HG02852 (cell line): ENCODE measurements around the gene CPSF2.

Experiments
- ATAC-seq: cut with Tn5 transposase; IDR thresholded peaks from one replicate; pipeline ENCODE4 v1.9.1; 2021; ENCODE audit warnings: mild to moderate bottlenecking, moderate library complexity; ENCODE audit not compliant: unreplicated experiment

CPSF2 gene

GRCh38 chr14:92121670-92122350 lies at the start of gene CPSF2, which contains the start of gene NDUFB1:
TSS of gene CPSF2 (plus strand) at chr14:92121969. CDS start at chr14:92130985, 9,016 bp downstream.
TSS of gene NDUFB1 (minus strand) at chr14:92121706. CDS start at chr14:92117637, 4,069 bp downstream.
- peak; percentile 89 for ATAC-seq

- ATAC-seq: no peak
Observed at GRCh38 chr14:92074555-92074954, 47.2 kb upstream of the CPSF2 start.

DNA sequence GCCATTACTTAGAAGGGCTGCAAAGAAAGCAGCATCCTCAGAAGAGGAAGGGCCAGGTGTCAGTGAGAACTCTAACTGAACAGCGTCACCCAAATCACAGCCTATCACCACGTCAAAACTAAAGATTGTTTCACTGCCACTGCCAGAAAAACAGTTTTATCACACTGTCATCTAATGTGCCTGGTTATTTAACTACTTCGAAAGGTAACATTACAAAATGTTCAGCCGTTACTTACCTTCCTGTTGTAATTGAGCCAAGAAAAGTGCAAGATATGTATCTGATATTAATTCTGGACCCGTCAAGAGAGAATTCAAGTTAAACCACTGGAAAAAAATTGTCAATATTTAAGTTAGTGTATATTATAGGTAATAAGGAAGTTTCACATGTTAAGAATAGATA lies 33.3 kb upstream of the CPSF2 start:
- ATAC-seq: no peak

- ATAC-seq: no peak
Observed at GRCh38 chr14:92093320-92093719, 28.4 kb upstream of the CPSF2 start.

- no peak for ATAC-seq
Observed at GRCh38 chr14:92099802-92100201, 22.0 kb upstream of the CPSF2 start.

- no peak for ATAC-seq
Observed at GRCh38 chr14:92103363-92103989, 18.3 kb upstream of the CPSF2 start.

- no peak for ATAC-seq
Observed at GRCh38 chr14:92105073-92105892, 16.5 kb upstream of the CPSF2 start.

DNA sequence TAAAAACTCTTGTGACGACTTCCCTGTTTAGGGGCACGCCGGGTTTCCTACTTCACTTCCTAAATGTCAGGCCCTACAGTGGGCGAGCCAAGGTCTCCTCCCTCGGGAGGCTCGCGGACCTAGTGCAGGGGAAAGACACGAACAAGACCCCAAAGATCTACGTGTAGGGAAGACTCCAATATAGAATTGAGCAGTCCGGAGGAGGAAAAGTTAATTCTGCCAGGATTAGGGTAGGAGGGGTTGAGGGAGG lies 16.0 kb upstream of the CPSF2 start:
- peak; percentile 13 for ATAC-seq

- ATAC-seq: peak; percentile 82
Observed at GRCh38 chr14:92106143-92106926, 15.4 kb upstream of the CPSF2 start, which contains the start of gene ATXN3. TSS of gene ATXN3 (minus strand) at chr14:92106582. CDS start at chr14:92106552, 30 bp downstream.

DNA sequence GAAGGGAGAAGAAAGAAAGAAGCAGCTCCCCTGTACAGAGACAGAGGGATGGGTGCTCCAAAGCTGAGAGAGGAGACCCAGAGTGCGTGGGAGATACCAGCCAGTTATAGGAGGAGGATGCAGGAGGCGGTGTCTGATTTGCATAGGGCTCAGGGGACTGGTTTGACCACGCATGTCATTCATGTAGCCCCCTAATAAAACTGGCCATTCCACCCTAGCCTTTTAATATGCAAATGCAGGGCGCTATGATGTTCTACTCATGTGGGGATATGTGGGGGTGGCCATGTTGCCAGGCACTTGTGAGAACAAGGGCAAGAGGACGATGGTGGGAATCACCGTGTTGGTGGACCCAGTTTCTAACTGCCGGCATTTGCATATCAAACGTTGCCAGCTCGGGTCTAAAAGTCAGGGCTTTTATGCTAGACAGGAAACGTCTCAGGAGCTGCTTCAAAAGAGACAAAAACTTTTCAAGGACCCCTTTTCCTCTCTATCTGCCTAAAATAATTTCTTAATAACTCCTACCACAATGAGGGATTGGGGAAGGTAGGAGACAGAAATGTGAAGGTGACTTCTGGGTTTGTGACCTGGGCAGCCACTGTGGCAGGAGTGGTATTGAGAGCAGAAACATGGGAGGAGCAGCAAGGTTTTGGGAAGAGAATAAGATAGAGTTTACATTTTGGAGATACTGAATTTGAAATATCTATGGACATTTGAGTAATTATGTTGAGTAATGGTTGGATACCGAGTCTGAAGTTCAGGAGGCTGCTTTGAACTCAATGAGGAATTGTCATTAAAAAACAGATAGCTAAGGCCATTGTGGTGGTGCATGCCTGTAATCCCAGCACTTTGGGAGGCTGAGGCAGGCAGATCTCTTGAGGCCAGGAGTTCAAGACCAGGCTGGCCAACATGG lies 13.2 kb upstream of the CPSF2 start:
- no peak for ATAC-seq

GRCh38 chr14:92109490-92109889 lies 12.3 kb upstream of the CPSF2 start:
- no peak for ATAC-seq

DNA sequence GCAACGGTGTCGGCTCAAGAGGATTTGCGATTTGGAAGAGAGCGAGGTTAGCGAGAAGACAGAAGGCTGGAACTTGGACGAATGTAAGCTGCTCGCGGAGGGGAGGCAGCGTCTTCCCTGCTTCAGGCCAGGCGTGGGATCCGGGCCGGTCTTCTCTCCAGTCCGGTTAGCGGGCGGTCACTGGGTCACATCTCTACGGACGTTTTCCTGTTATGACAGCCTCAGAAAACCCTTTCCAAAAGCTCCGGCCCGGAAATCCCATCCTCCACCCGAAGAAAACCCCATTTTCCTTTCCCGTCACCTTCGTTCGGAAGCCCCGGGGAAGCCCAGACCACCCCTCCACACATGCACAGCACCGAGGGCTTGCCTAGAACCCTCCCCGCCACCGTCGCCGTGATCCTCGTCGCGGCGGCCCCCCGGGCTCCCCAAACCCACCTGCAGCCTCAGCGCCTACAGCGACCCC lies 531 bp upstream of the CPSF2 start:
- ATAC-seq: peak; percentile 8

DNA sequence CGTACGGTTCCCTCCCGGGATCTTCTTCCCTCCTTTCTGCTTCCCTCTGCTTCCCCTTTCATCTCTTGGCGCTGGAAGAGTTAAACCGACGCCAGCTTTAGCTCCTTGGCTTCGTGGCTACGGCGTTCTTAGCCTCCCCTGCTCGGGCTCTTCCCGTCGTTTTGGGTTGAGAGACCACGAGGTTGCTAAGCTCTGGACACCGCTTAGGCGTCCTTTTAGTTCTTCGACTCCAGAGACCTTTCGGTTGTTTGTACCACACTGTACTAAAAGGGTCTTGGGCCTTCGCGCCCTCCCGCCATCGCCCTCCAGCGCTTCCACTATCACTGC lies 545 bp downstream of the CPSF2 start:
- peak; percentile 8 for ATAC-seq

DNA sequence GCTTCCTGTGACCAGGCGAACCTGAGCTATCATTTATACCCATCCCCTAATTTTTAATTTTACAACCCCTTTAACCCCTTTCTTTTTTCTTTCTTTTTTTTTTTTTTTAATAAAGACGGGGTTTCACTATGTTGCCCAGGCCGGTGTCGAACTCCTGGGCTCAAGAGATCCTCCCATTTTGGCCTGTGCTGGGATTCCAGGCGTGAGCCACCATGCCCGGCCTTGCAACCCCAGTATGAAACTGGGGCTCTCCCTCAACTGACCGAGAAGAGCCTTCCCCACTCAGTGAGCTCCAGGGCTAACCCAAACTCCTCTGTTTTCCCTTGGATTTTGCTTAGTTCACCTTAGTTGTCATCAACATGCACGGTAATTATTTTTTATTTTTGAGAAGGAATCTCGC lies 992 bp downstream of the CPSF2 start:
- ATAC-seq: no peak

DNA sequence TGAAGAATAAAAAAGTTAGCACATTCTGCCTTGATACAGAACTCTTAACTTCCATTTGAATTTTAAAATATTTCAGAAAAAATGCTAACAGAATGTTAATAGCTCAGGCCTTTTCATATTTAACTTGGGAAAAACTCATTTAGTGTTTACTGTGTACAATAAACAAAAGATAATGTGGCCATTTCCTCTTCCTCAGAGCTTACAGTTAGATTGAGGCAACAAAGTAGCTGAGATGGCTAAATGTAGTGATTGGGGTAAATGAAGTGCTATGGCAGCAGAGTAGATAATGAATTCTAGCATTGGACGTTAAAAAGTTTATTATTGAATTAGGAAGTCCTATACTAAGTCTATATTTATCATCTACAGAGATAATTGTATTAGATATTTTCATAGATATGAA lies 12.7 kb downstream of the CPSF2 start:
- ATAC-seq: no peak

GRCh38 chr14:92135269-92135668 lies 13.5 kb downstream of the CPSF2 start:
- no peak for ATAC-seq

DNA sequence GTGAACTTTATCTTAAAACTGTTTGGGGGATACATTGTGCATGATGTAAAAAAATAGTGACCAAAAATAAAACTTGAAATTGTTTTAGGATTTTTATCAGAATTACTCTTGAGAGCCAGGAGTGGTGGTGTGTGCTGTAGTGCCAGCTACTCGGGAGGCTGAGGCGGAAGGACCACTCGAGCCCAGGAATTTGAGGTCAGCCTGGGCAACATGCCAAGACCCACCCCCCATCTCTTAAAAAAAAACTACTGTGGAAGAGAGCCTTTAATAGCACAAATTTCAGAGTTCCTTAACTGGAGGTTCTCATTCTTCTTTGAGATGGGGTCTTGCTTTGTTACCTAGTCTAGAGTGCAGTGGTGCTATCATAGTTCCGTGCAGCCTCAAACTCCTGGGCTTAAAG lies 21.5 kb downstream of the CPSF2 start:
- ATAC-seq: no peak

DNA sequence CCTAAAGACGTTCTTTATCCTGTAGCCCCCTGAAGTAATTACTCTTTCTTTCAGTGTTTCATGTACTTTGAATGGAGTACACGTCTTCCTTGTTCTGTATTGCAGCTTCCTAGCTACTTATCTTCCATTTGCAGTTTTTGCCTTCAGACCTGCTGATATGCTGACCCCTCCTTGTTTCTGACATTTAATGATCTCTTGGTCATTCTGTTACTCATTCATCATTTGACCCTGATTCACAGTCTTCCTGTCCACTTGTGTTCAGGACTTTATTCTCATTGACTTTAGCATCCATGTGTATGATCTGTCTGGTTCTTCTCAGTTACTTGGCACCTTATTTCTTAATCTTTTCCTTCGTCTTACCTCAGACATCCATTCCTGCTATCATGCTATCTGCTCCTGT lies 22.2 kb downstream of the CPSF2 start:
- no peak for ATAC-seq

DNA sequence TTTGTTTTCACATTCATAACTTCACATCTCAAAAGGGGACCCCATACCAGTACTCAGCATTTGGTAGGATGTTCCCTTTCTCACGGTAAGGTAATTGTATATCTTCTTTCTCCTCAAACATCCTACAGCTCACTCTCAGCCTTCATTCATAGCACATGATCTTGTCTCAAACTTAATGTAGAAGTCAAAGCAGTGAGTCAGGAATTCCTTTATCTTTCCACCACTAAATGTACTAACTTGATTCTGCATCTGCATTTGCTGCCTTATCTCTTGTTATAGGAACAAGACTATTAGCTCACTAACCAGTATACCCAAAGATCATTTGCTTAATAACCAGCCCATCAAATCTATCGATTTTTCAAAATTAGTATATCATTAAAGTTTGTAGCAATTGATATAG lies 22.9 kb downstream of the CPSF2 start:
- no peak for ATAC-seq

DNA sequence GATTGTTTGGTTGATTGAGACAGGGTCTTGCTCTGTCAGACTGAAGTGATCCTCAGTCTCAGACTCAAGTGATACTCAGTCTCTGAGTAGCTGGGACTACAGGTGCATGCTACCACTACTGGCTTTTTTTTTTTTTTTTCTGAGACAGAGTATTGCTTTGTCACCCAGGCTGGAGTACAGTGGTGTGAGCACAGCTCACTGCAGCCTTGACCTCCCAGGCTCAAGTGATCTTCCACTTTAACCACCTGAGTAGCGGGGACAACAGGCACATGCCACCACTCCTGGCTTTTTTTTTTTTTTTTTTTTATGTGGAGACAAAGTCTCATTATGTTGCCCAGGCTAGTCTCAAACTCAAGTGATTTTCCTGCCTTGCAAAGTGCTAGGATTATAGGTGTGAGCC lies 31.8 kb downstream of the CPSF2 start:
- ATAC-seq: no peak
